Left lung (tissue), 10 donors: ENCODE data around the gene DLX3. TPM values are rescaled to one million over a fixed set of nuclear protein-coding genes. Genes with fewer than 3 reads are reported as not detected.

Experiments used
- ATAC-seq: fragments of 200-7000 bp; cut with Tn5 transposase; one replicate; pipeline ENCODE4 v1.9.1; 2020; ENCODE audit warnings: moderate library complexity
- DNase-seq, 4 donors: peaks; one replicate each; pipeline ENCODE4 v3.0.0-alpha.2; 2013 to 2020
- H3K27ac ChIP-seq, 2 donors: fragments of 200-600 bp; sonication (generic) in 1 of 2; one replicate each; pipeline versions ENCODE4 v1.5.0 to v1.8.0; 2020 to 2021
- H3K27me3 ChIP-seq, 2 donors: fragments of 200-600 bp; sonication (generic) in 1 of 2; one replicate each; pipeline versions ENCODE4 v1.5.0 to v1.8.0; 2020 to 2021
- H3K36me3 ChIP-seq, 2 donors: fragments of 200-600 bp; sonication (generic) in 1 of 2; one replicate each; pipeline versions ENCODE4 v1.5.0 to v1.8.0; 2020 to 2021
- H3K4me1 ChIP-seq, 2 donors: fragments of 200-600 bp; one replicate each; pipeline ENCODE4 v1.8.0; 2021
- H3K4me3 ChIP-seq, 2 donors: fragments of 200-600 bp; sonication (generic) in 1 of 2; one replicate each; pipeline versions ENCODE4 v1.5.0 to v1.8.0; 2020 to 2021; ENCODE audit warnings: mild to moderate bottlenecking in 1 of 2
- H3K9me3 ChIP-seq, 2 donors: fragments of 200-600 bp; sonication (generic) in 1 of 2; one replicate each; pipeline versions ENCODE4 v1.5.0 to v1.8.0; 2020 to 2021
- CTCF ChIP-seq, 2 donors: fragments of 200-600 bp; sonication (generic) in 1 of 2; IDR thresholded peaks; one replicate each; pipeline versions ENCODE4 v1.5.0 to v1.8.0; 2021; ENCODE audit warnings: antibody characterized with exemption in 2 of 2
- intact Hi-C, 2 donors: fragments of 100-400 bp; cut with DNase I; formaldehyde crosslinking; loops; one replicate each; pipeline versions ENCODE4 v1.11.2 to v1.14.2; 2022
- polyA plus RNA-seq, 6 donors: library from polyadenylated mRNA; unstranded; fragments of 120-200 nt; gene quantifications; one replicate each; pipeline ENCODE4 v1.2.1, GENCODE V29; 2013; ENCODE audit not compliant: insufficient read length in 6 of 6
- total RNA-seq, 2 donors: library from RNA; stranded (reverse); fragmentation: NEBNext Ultra II Directional; extraction: Animal tissue kit (Norgen Biotek cat#: 25700); gene quantifications; one replicate each; pipeline ENCODE4 v1.2.1, GENCODE V29; 2021
- donor health status: DM: no; HTN: yes; CAD: no.
- donor health status: DM: no; HTN: no; CAD: no.

Gene DLX3
- total and polyA plus RNA-seq, 8 donors: 0.52 to 2.2 (median 1.3) TPM

GRCh38 chr17:49969795-49970389 lies 25.1 kb downstream of the DLX3 start:
- no peak for ATAC-seq
- no peak overlapping the region for H3K4me3 ChIP-seq
- no peak overlapping the region for H3K27ac ChIP-seq
- no peaks in the 10 kb centered on the region for H3K9me3 ChIP-seq
- no peaks in the 10 kb centered on the region for H3K36me3 ChIP-seq
- H3K27me3 ChIP-seq: peaks cover 89 to 100% of the 10 kb centered on the region in 2 donors
- TF ChIP-seq CTCF (IDR thresholded peaks at IDR 0.05): no peak
- peaks cover 19 to 43% of the 10 kb centered on the region in 2 donors for H3K4me1 ChIP-seq
- intact Hi-C loops: no loop called here
- no peak for DNase-seq

DNA sequence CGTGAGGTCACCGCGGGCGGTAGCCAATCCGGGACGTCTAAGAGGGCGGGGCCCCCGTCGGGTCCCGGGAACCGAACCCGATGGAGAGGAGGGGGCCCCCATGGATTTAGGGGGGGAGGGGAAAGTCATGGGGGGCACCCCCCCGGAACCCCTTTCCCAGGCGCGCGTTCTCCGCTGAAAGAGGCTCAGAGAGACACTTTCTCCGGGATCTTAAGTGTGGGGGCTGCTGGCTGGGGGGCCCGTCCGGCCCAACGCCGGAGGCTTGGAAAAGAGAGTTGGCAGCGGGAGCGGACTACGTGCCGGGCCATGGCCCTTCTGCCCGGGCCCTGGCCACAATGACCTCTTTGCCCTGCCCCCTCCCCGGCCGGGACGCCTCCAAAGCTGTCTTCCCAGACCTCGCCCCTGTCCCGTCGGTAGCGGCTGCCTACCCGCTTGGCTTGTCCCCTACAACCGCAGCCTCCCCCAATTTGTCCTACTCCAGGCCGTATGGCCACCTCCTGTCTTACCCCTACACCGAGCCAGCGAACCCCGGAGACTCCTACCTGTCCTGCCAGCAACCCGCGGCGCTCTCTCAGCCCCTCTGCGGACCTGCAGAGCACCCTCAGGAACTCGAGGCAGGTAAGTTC lies 25.8 kb downstream of the DLX3 start, which contains the start of gene DLX4:
Gene DLX4 (plus strand): TSS at position 57 of the 626 bp plus-strand sequence. CDS start 279 bp downstream, at position 336.
- H3K27me3 ChIP-seq: peaks cover 95 to 100% of the 10 kb centered on the region in 2 donors
- no peaks in the 10 kb centered on the region for H3K36me3 ChIP-seq
- DNase-seq: no peak
- H3K4me3 ChIP-seq: peak within 1 kb of the TSS; percentile 36 to 54
- H3K9me3 ChIP-seq: no peaks in the 10 kb centered on the region
- peaks cover 19 to 46% of the 10 kb centered on the region in 2 donors for H3K4me1 ChIP-seq
- intact Hi-C loops: no loop called here
- ATAC-seq: peak; percentile 2
- peak within 1 kb of the TSS in 1 of 2 donors; percentile 55 for H3K27ac ChIP-seq
- TF ChIP-seq CTCF (IDR thresholded peaks at IDR 0.05): no peak

DNA sequence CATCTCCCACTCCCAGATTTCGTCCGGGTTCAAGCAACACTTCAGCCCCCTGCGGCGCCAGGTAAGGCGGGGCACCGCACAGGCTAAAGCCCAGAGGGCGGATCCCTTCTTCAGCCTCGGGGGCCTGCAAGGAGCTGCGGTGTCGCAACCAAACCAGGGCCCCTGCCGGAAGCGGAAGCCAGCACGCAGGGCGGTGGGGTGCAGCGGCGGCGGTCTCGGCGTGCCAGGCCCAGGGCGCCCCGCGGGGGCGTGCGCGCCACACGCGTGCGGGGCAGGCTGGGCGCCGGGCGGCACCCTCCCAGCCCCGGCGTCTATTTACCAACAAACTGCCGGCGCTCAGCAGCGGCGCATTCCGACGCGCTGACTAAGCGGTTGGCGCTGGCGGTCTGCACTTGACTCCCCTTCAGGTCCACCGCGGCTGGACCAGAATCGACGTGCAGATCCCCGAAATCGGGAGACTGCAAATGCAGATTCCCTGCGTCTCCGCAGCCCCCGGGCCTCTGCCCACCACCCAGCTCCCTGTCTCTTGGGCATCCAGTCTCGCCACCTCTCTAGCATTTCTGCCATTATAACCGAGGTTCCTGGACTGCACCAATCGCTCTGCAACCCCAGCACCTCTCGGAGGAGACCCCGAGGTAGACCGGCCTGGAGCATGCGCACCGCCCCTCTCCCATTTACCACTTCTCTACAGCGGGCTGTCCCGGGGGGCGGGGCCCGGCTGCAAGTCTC lies 26.5 kb downstream of the DLX3 start:
- peak overlapping the region in 1 of 2 donors; percentile 55 for H3K27ac ChIP-seq
- H3K9me3 ChIP-seq: no peaks in the 10 kb centered on the region
- peaks cover 96 to 100% of the 10 kb centered on the region in 2 donors for H3K27me3 ChIP-seq
- no peaks in the 10 kb centered on the region for H3K36me3 ChIP-seq
- TF ChIP-seq CTCF (IDR thresholded peaks at IDR 0.05): no peak
- H3K4me1 ChIP-seq: peaks cover 19 to 52% of the 10 kb centered on the region in 2 donors
- H3K4me3 ChIP-seq: peak overlapping the region; percentile 36 to 54
- ATAC-seq (peak; percentile 86), DNase-seq (peak; percentile 56 to 92 (median 73))
- intact Hi-C loops: no loop called here

GRCh38 chr17:49967621-49968404 lies 27.2 kb downstream of the DLX3 start:
- no peak for TF ChIP-seq CTCF (IDR thresholded peaks at IDR 0.05)
- Histone ChIP-seq H3K4me3 (peak overlapping the region; percentile 36 to 54), H3K4me1 (peaks cover 19 to 52% of the 10 kb centered on the region in 2 donors), H3K36me3 (no peaks in the 10 kb centered on the region), H3K27ac (no peak overlapping the region), H3K9me3 (no peaks in the 10 kb centered on the region), H3K27me3 (peaks cover 96 to 100% of the 10 kb centered on the region in 2 donors)
- ATAC-seq: no peak
- DNase-seq: peak in 1 of 4 donors; percentile 2
- intact Hi-C loops: no loop called here
